Measurements from ENCODE around the gene FGF14. TPM values are rescaled to one million over a fixed set of nuclear protein-coding genes. Genes with fewer than 3 reads are reported as not detected.

The FGF14 gene
- total RNA-seq, 1 donor from 2014 or later = not detected

GRCh38 chr13:101686003-101686402 lies 715.8 kb downstream of the FGF14 start:
- POLR2A ChIA-PET = no interaction called here
- no peak overlapping the region for H3K27ac Mint-ChIP-seq
- H3K9me3 Mint-ChIP-seq = no peaks in the 10 kb centered on the region
- no peak overlapping the region for H3K4me3 Mint-ChIP-seq
- no peak for TF ChIP-seq CTCF (IDR thresholded peaks at IDR 0.05)
- peaks cover 2% of the 10 kb centered on the region for H3K27me3 Mint-ChIP-seq
- intact Hi-C loops (cut with micrococcal nuclease) = no loop called here
- ATAC-seq (ENCODE audit: low read depth) (no peak), DNase-seq (no peak)
- CTCF ChIA-PET = no interaction called here
- no peaks in the 10 kb centered on the region for H3K4me1 Mint-ChIP-seq
- no peaks in the 10 kb centered on the region for H3K36me3 Mint-ChIP-seq (ENCODE audit: low read depth)

- TF ChIP-seq CTCF (IDR thresholded peaks at IDR 0.05) = no peak
- H3K27ac Mint-ChIP-seq = no peak overlapping the region
- CTCF ChIA-PET = no interaction called here
- intact Hi-C loops (cut with micrococcal nuclease) = no loop called here
- H3K36me3 Mint-ChIP-seq (ENCODE audit: low read depth) = no peaks in the 10 kb centered on the region
- no peaks in the 10 kb centered on the region for H3K9me3 Mint-ChIP-seq
- no peaks in the 10 kb centered on the region for H3K27me3 Mint-ChIP-seq
- no peak overlapping the region for H3K4me3 Mint-ChIP-seq
- no peak for DNase-seq
- POLR2A ChIA-PET = no interaction called here
- H3K4me1 Mint-ChIP-seq = no peaks in the 10 kb centered on the region
- no peak for ATAC-seq (ENCODE audit: low read depth)
These were observed 720.0 kb downstream of the FGF14 start for GRCh38 chr13:101681834-101682233.

- POLR2A ChIA-PET = no interaction called here
- no peak for TF ChIP-seq CTCF (IDR thresholded peaks at IDR 0.05)
- intact Hi-C loops (cut with micrococcal nuclease) = no loop called here
These were observed 728.3 kb downstream of the FGF14 start for GRCh38 chr13:101673360-101674105.

GRCh38 chr13:101661839-101662238 lies 740.0 kb downstream of the FGF14 start:
- CTCF ChIA-PET = no interaction called here
- no peaks in the 10 kb centered on the region for H3K36me3 Mint-ChIP-seq (ENCODE audit: low read depth)
- ATAC-seq (ENCODE audit: low read depth) (no peak), DNase-seq (no peak)
- no peaks in the 10 kb centered on the region for H3K27me3 Mint-ChIP-seq
- TF ChIP-seq CTCF (IDR thresholded peaks at IDR 0.05) = no peak
- H3K4me1 Mint-ChIP-seq = no peaks in the 10 kb centered on the region
- H3K4me3 Mint-ChIP-seq = no peak overlapping the region
- intact Hi-C loops (cut with micrococcal nuclease) = no loop called here
- peaks cover 1% of the 10 kb centered on the region for H3K9me3 Mint-ChIP-seq
- H3K27ac Mint-ChIP-seq = no peak overlapping the region
- POLR2A ChIA-PET = no interaction called here

More at GRCh38 chr13:101673360-101674105, 728.3 kb downstream of the FGF14 start:
- CTCF ChIA-PET = no interaction called here
- Mint-ChIP-seq H3K4me3 (no peak overlapping the region), H3K27me3 (no peaks in the 10 kb centered on the region), H3K4me1 (peaks cover 10% of the 10 kb centered on the region), H3K27ac (no peak overlapping the region), H3K9me3 (no peaks in the 10 kb centered on the region), H3K36me3 (ENCODE audit: low read depth) (no peaks in the 10 kb centered on the region)
- no peak for ATAC-seq (ENCODE audit: low read depth)
- no peak for DNase-seq

Other genes with a start within 250 kb of the FGF14 start
- 43.7 and 53.1 TPM in 2 replicates for gene TPP2, start 194.9 kb upstream of the FGF14 start, total RNA-seq

Measured in activated B cell treated with CpG ODN at 0.5 μM for 24 hours (primary cell).